Neuronal stem cell (in vitro differentiated cells): Measurements from ENCODE around the gene NTSR1.

ENCODE experiments used
- DNase-seq: peaks from one replicate; pipeline ENCODE4 v3.0.0-alpha.2; 2013; ENCODE audit warnings: low spot score
- H2AFZ ChIP-seq: one replicate; pipeline ENCODE4 v1.6.1; 2013; ENCODE audit warnings: mild to moderate bottlenecking, low read length, inconsistent platforms
- H2AK5ac ChIP-seq: 2 replicates; pipeline ENCODE4 v1.6.1; 2013; ENCODE audit warnings: low read depth, mild to moderate bottlenecking, inconsistent platforms, low read length, moderate library complexity, mixed read lengths
- H2BK120ac ChIP-seq: 2 replicates; pipeline ENCODE4 v1.6.1; 2013; ENCODE audit warnings: low read depth, mild to moderate bottlenecking, inconsistent platforms, low read length, moderate library complexity, mixed read lengths
- H2BK12ac ChIP-seq: one replicate; pipeline ENCODE4 v1.6.1; 2013; ENCODE audit warnings: low read length, inconsistent platforms
- H2BK15ac ChIP-seq: 2 replicates; pipeline ENCODE4 v1.6.1; 2013; ENCODE audit warnings: mild to moderate bottlenecking, low read length, inconsistent platforms, mixed read lengths
- H2BK5ac ChIP-seq: one replicate; pipeline ENCODE4 v1.6.1; 2013; ENCODE audit warnings: inconsistent platforms, mild to moderate bottlenecking, low read length, moderate library complexity
- H3K14ac ChIP-seq: one replicate; pipeline ENCODE4 v1.6.1; 2013; ENCODE audit warnings: low read length, inconsistent platforms
- H3K18ac ChIP-seq: 2 replicates; pipeline ENCODE4 v1.6.1; 2013; ENCODE audit warnings: low read length, inconsistent platforms
- H3K23ac ChIP-seq: 2 replicates; pipeline ENCODE4 v1.6.1; 2013; ENCODE audit warnings: low read depth, mild to moderate bottlenecking, mixed read lengths, low read length, inconsistent platforms; ENCODE audit not compliant: poor library complexity
- H3K27ac ChIP-seq: replicated peaks from 3 replicates; pipeline ENCODE4 v1.5.1; 2013; ENCODE audit warnings: low read length, inconsistent platforms
- H3K27me3 ChIP-seq, 3 experiments: 2 replicates each; pipeline ENCODE4 v1.6.1; 2013; ENCODE audit warnings: low read length in 3 of 3, mild to moderate bottlenecking in 2 of 3, inconsistent platforms in 1 of 3, low read depth in 1 of 3, mixed read lengths in 1 of 3, moderate library complexity in 1 of 3; ENCODE audit not compliant: control insufficient read depth in 3 of 3, insufficient read depth in 3 of 3
- H3K36me3 ChIP-seq, 2 donors: replicated peaks in 1 of 2; 2 replicates each; pipeline ENCODE4 v1.6.1; 2013; ENCODE audit warnings: low read length in 2 of 2; ENCODE audit not compliant: control insufficient read depth in 2 of 2, insufficient read depth in 2 of 2
- H3K4ac ChIP-seq: 2 replicates; pipeline ENCODE4 v1.6.1; 2013; ENCODE audit warnings: inconsistent platforms, mild to moderate bottlenecking, low read length, moderate library complexity
- H3K4me1 ChIP-seq, 2 donors: 1 replicate in 1 of 2; 2 replicates in 1 of 2; pipeline ENCODE4 v1.6.1; 2013; ENCODE audit warnings: low read length in 2 of 2, low read depth in 1 of 2; ENCODE audit not compliant: control insufficient read depth in 2 of 2, insufficient read depth in 1 of 2
- H3K4me2 ChIP-seq: one replicate; pipeline ENCODE4 v1.6.1; 2013; ENCODE audit warnings: mild to moderate bottlenecking, low read length, inconsistent platforms; ENCODE audit not compliant: insufficient read depth, poor library complexity, severe bottlenecking
- H3K4me3 ChIP-seq, 2 donors: 2 replicates each; pipeline ENCODE4 v1.5.1; 2013; ENCODE audit warnings: low read length in 2 of 2, mild to moderate bottlenecking in 2 of 2, inconsistent platforms in 1 of 2, moderate library complexity in 1 of 2
- H3K79me1 ChIP-seq: one replicate; pipeline ENCODE4 v1.6.1; 2013; ENCODE audit warnings: low read depth, mild to moderate bottlenecking, inconsistent platforms, low read length, moderate library complexity
- H3K9ac ChIP-seq: one replicate; pipeline ENCODE4 v1.6.1; 2013; ENCODE audit warnings: mild to moderate bottlenecking, low read depth, low read length, inconsistent platforms; ENCODE audit not compliant: poor library complexity
- H3K9me3 ChIP-seq, 2 donors: replicated peaks in 1 of 2; 2 replicates each; pipeline versions ENCODE3 to v1.6.1; 2013; ENCODE audit warnings: low read length in 2 of 2, mild to moderate bottlenecking in 2 of 2, inconsistent platforms in 1 of 2, low read depth in 1 of 2, mixed read lengths in 1 of 2, moderate library complexity in 1 of 2; ENCODE audit not compliant: control insufficient read depth in 2 of 2, insufficient read depth in 1 of 2
- H4K8ac ChIP-seq: one replicate; pipeline ENCODE4 v1.6.1; 2013; ENCODE audit warnings: low read depth, mild to moderate bottlenecking, inconsistent platforms, low read length, moderate library complexity
- H4K91ac ChIP-seq: one replicate; pipeline ENCODE4 v1.6.1; 2013; ENCODE audit warnings: low read length, low read depth, mild to moderate bottlenecking, inconsistent platforms; ENCODE audit not compliant: poor library complexity
- WGBS, 2 donors: extraction: QIAGEN DNeasy Blood & Tissue Kit; methylation state at CpG; one replicate each; pipeline ENCODE4 v1.1.7; 2013; ENCODE audit warnings: missing lambda C conversion rate in 2 of 2, mixed read lengths in 1 of 2; ENCODE audit not compliant: insufficient read length in 2 of 2, insufficient replicate concordance in 1 of 2; ENCODE audit errors: extremely low coverage in 2 of 2; 5-methylcytosine and 5-hydroxymethylcytosine counted together

NTSR1 gene

GRCh38 chr20:62773845-62774714 is 65.4 kb downstream of the NTSR1 start:
- no peak overlapping the region for H3K9ac ChIP-seq
- peaks cover 0 to 26% (median 0%) of the 10 kb centered on the region in 3 experiments for H3K27me3 ChIP-seq
- peak overlapping the region; percentile 71 for H2BK15ac ChIP-seq
- H2BK12ac ChIP-seq = peak overlapping the region; percentile 16
- peaks cover 5 to 27% of the 10 kb centered on the region in 2 donors for H3K4me1 ChIP-seq
- H3K4me2 ChIP-seq = no peak overlapping the region
- peak overlapping the region; percentile 43 for H3K23ac ChIP-seq
- H3K4ac ChIP-seq = no peak overlapping the region
- H3K27ac ChIP-seq = no peak overlapping the region
- peak overlapping the region; percentile 99 for H2AK5ac ChIP-seq
- peak overlapping the region; percentile 47 for H2BK120ac ChIP-seq
- no peak for DNase-seq
- peak overlapping the region; percentile 97 for H4K91ac ChIP-seq
- WGBS, 2 donors = no CpG with 5 or more reads among the region's 29 CpGs
- no peak overlapping the region for H4K8ac ChIP-seq
- H3K9me3 ChIP-seq = peaks cover 0 to 2% of the 10 kb centered on the region in 2 donors
- H3K4me3 ChIP-seq = no peak overlapping the region
- peak overlapping the region; percentile 22 for H2BK5ac ChIP-seq
- no peak overlapping the region for H2AFZ ChIP-seq
- peak overlapping the region; percentile 71 for H3K18ac ChIP-seq
- peaks cover 2% of the 10 kb centered on the region for H3K79me1 ChIP-seq
- no peaks in the 10 kb centered on the region for H3K36me3 ChIP-seq
- no peak overlapping the region for H3K14ac ChIP-seq

GRCh38 chr20:62774762-62775161 is 66.1 kb downstream of the NTSR1 start:
- Histone ChIP-seq H3K23ac (peak overlapping the region; percentile 43), H3K14ac (peak overlapping the region; percentile 75), H3K27ac (no peak overlapping the region)

GRCh38 chr20:62775206-62775605 is 66.6 kb downstream of the NTSR1 start:
- H3K27ac ChIP-seq = no peak overlapping the region
- no peak overlapping the region for H3K4me3 ChIP-seq
- H3K4me1 ChIP-seq = peaks cover 6 to 23% of the 10 kb centered on the region in 2 donors
- H3K9me3 ChIP-seq = peaks cover 0 to 2% of the 10 kb centered on the region in 2 donors
- no peak overlapping the region for H2AFZ ChIP-seq
- no peak overlapping the region for H4K91ac ChIP-seq
- no peak for DNase-seq
- H3K18ac ChIP-seq = peak overlapping the region; percentile 38
- H2BK15ac ChIP-seq = peak overlapping the region; percentile 71
- peak overlapping the region; percentile 75 for H3K14ac ChIP-seq
- H3K23ac ChIP-seq = peak overlapping the region; percentile 43
- H4K8ac ChIP-seq = no peak overlapping the region
- peaks cover 2% of the 10 kb centered on the region for H3K79me1 ChIP-seq
- no peak overlapping the region for H3K4me2 ChIP-seq
- no peak overlapping the region for H3K9ac ChIP-seq
- peak overlapping the region; percentile 22 for H2BK5ac ChIP-seq
- no peak overlapping the region for H2BK120ac ChIP-seq
- WGBS, 2 donors = no CpG with 5 or more reads among the region's 9 CpGs
- H3K36me3 ChIP-seq = no peaks in the 10 kb centered on the region
- H2BK12ac ChIP-seq = peak overlapping the region; percentile 75
- peak overlapping the region; percentile 99 for H2AK5ac ChIP-seq
- no peak overlapping the region for H3K4ac ChIP-seq
- H3K27me3 ChIP-seq = peaks cover 0 to 27% (median 0%) of the 10 kb centered on the region in 3 experiments

More at GRCh38 chr20:62774762-62775161, 66.1 kb downstream of the NTSR1 start:
- no peak overlapping the region for H3K4me2 ChIP-seq
- H3K27me3 ChIP-seq = peaks cover 0 to 26% (median 0%) of the 10 kb centered on the region in 3 experiments
- no peak overlapping the region for H2BK12ac ChIP-seq
- peaks cover 3 to 23% of the 10 kb centered on the region in 2 donors for H3K4me1 ChIP-seq
- H3K18ac ChIP-seq = peak overlapping the region; percentile 71
- H2BK5ac ChIP-seq = peak overlapping the region; percentile 22
- H4K91ac ChIP-seq = peak overlapping the region; percentile 97
- DNase-seq = no peak
- H2AK5ac ChIP-seq = peak overlapping the region; percentile 99
- no peak overlapping the region for H3K4me3 ChIP-seq
- peaks cover 0 to 2% of the 10 kb centered on the region in 2 donors for H3K9me3 ChIP-seq
- H3K36me3 ChIP-seq = no peaks in the 10 kb centered on the region
- peak overlapping the region; percentile 47 for H2BK120ac ChIP-seq
- no peak overlapping the region for H3K4ac ChIP-seq
- H4K8ac ChIP-seq = no peak overlapping the region
- H3K9ac ChIP-seq = no peak overlapping the region
- peak overlapping the region; percentile 71 for H2BK15ac ChIP-seq
- H3K79me1 ChIP-seq = peaks cover 2% of the 10 kb centered on the region
- WGBS, 2 donors = no CpG with 5 or more reads among the region's 8 CpGs
- no peak overlapping the region for H2AFZ ChIP-seq

GRCh38 chr20:62776035-62776691 is 67.5 kb downstream of the NTSR1 start:
- no peak overlapping the region for H3K4me3 ChIP-seq
- H3K4me1 ChIP-seq = peaks cover 10 to 23% of the 10 kb centered on the region in 2 donors
- H3K27me3 ChIP-seq = peaks cover 0 to 35% (median 0%) of the 10 kb centered on the region in 3 experiments
- no peak overlapping the region for H4K8ac ChIP-seq
- no peak overlapping the region for H3K27ac ChIP-seq
- H3K9me3 ChIP-seq = peaks cover 0 to 2% of the 10 kb centered on the region in 2 donors
- peaks cover 2% of the 10 kb centered on the region for H3K79me1 ChIP-seq
- no CpG with 5 or more reads among the region's 24 CpGs for WGBS, 2 donors
- peak overlapping the region; percentile 31 for H3K14ac ChIP-seq
- peak overlapping the region; percentile 30 for H2BK12ac ChIP-seq
- peak overlapping the region; percentile 1 for H2BK5ac ChIP-seq
- no peak overlapping the region for H2BK120ac ChIP-seq
- H2AK5ac ChIP-seq = peak overlapping the region; percentile 99
- no peak overlapping the region for H3K4me2 ChIP-seq
- peak overlapping the region; percentile 90 for H3K18ac ChIP-seq
- peak overlapping the region; percentile 80 for H3K23ac ChIP-seq
- H4K91ac ChIP-seq = peak overlapping the region; percentile 5
- peak overlapping the region; percentile 92 for H2BK15ac ChIP-seq
- peak overlapping the region; percentile 44 for H3K9ac ChIP-seq
- no peaks in the 10 kb centered on the region for H3K36me3 ChIP-seq
- DNase-seq = no peak
- H3K4ac ChIP-seq = no peak overlapping the region
- H2AFZ ChIP-seq = no peak overlapping the region
